HG03457 (cell line): Measurements from ENCODE around the gene BCO1.

Source experiments
- ATAC-seq: cut with Tn5 transposase; IDR thresholded peaks from one replicate; pipeline ENCODE4 v1.9.1; 2021; ENCODE audit warnings: moderate number of reproducible peaks; ENCODE audit not compliant: unreplicated experiment

The BCO1 gene

DNA sequence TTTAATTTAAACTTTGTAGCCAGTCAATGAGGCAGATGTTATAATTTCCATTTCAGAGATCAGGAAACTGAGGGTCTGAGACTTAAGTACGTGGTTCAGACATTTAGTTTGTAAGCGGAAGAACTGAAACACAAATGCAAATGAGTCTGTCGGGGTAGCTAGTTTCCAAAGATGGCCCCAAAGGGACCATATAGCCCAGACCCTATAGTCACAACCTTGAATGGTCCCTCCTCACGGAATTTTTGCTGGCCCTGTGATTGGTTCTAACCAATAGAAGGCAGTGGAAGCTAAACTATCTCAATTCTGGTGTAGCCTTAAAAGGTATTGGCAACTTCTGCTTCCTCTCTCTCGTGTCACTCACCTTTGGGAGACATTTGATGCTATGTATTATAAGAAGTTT lies 7.5 kb upstream of the BCO1 start:
- no peak for ATAC-seq

DNA sequence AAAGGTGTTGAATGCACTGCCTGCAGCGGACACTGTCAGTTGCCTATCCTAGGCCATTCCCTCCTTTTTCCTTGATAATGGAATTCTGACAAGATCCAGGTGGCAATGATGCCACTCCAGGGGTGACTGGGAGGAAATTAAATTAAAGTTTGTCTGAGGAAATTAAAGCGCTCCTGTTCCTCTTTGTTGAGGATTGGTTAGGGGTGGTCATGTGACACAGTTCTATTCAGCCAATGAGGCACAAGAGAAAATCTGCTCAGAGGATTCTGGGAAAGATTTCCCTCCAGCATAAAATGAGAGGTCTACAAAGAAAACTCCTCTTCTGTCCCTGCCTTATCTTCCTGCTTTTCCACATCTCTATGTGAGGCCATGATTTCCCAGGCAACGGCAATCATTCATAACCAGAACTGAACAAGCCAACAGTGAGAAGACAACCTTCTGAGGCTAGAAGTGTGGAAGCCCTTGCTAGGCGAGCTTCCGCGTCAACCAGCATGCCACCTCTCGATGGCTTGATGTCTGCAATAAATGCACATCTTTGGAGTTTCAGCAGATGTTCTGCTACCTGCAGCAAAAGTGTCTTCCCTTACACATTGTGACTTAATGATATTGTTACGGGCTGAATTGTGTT lies 5.6 kb upstream of the BCO1 start:
- ATAC-seq = no peak

DNA sequence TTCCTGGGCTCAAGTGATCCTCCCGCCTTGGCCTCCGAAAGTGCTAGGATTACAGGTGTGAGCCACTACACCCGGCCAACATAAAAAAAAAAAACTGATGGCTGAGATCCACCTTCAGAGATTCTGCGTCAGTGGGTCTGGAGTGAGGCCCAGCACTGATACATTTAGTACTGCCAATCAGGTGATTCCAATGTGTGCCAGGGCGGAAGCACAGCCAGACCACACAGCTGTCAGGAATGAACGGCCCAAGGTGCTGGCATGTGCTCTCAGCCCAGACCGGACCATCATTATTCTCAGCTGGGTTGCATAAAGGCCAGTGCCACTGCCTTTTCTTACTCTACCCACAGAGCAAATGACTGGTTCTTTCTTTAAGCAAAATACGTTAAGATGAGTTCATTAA lies 1.2 kb upstream of the BCO1 start:
- ATAC-seq = no peak

DNA sequence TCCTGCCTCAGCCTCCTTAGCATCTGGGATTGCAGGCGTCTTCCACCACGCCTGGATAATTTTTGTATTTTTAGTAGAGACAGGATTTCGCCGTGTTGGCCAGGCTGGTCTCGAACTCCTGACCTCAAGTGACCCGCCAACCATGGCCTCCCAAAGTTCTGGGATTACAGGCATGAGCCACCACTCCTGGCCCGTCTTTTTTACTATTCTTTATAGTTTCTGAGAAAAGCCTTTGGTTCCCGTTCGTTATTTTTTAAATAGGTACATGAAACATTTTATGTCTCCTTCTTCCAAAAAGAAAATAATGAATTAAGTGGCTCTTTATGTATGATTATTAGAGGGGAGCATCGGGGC lies 570 bp upstream of the BCO1 start:
- ATAC-seq = no peak

DNA sequence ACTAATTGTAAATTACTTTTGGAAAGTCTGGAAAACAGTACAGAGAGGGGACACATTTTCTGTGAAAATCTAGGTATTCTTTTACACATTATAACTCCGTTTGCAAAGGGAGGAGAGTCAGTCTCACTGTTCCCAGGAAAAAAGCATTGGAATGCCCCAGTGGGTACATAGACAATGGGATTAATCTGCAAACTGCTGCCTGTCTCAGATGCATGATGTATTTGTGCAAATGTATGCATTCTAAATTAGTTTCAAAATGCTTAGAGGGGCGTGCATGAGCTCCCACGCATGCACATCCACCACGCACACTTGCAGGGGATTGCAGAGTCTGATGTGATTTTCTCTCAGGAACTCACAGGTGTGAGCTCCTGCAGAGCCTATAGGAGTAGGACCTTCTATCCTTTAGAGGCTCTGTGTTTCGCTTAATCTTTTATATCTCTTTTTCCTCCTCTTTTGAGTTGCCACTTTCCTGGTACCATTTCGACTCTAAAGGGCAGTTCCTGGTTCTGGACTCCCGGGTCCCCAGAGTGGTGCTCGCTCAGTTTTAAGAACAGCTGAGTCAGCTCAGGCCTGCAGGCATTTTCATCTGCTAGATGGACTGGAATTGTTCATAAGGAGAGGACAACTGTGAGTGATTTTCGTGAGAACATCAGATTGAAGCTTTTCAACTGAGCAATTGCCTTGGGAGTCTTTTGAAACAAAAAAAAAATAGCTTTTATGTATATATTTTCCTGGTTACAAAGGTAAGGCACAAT lies 1.1 kb downstream of the BCO1 start:
- no peak for ATAC-seq

DNA sequence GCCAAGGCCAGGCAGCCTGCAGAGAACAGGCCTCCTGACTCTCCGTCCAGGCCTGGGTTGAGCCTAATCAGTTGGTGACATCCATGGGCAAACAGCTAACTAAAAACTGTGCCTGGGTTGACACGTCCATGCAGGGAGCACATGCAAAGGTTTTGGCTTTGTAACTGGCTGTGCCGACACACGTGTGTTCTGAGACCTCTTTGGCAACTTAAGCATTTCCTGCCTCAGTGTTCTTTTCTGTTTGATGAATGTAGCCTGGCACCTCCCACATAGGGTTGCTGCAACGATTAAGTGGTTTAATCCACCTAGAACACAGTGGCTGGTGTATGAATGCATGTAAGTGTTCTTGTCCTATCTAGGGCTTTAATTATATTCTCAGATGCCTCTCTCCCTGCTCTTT lies 3.2 kb downstream of the BCO1 start:
- no peak for ATAC-seq

DNA sequence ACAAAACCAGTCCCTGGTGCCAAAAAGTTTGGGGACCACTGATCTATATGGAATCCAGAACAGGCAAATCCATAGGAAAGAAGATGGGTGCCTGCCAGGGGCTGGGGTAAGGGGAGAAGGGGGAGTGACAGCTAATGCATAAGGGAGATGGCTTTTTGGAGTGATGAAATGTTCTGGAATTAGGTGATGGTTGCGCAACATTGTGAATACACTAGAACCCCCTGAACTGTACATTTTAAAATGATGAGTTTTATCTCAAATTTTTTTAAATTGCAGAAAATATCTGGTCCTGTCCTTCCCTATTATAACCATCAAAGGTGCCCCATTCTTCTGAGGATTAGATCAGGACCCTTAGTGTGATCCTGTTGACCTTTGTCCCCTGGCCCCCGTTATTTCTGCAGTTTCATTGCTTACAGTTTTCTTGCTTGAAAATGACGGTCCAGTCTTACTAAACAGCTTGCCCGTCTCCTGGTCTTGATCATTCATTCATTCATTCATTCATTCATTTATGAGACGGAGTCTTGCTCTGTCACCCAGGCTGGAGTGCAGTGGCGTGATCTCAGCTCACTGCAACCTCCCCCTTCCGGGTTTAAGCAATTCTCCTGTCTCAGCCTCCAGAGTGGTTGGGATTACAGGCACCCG lies 4.6 kb downstream of the BCO1 start:
- ATAC-seq = no peak

DNA sequence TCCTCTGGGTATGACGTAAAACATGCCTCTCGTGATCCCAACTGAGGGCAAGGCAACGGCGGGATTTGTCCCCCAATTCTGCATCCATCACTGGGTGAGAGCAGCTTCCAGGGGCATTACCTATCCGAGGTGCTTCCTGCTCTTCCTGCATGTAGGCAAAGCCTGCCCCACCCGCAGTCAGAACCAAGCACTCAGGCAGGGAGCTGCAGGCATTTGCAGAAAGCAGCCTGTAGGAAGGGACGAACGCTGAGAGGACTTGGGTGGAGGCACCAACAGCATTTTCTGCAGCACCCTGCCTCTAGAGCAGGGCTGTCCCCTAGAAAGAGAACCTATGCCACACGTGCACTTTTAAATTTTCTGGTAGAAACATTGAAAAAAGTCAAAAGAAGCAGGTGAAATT lies 5.5 kb downstream of the BCO1 start:
- ATAC-seq = no peak

DNA sequence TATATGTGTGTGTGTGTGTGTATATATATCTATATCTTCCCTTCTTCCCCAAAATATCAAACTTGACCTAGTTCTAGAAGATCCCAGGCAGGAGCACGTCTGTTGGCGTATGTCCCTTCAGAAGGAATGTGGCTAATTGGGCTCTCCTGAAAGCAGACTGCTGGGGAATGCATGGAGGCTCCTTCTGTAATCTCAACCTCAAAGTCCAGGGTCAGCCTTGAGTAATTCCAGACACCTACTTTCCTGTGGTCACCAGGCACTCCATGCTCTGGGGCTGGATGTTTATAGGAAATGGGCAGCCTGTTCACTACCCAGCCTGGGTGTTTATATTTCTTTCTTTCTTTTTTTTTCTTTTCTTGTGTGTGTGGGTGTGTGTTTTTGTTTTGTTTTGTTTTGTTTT lies 13.4 kb downstream of the BCO1 start:
- no peak for ATAC-seq

DNA sequence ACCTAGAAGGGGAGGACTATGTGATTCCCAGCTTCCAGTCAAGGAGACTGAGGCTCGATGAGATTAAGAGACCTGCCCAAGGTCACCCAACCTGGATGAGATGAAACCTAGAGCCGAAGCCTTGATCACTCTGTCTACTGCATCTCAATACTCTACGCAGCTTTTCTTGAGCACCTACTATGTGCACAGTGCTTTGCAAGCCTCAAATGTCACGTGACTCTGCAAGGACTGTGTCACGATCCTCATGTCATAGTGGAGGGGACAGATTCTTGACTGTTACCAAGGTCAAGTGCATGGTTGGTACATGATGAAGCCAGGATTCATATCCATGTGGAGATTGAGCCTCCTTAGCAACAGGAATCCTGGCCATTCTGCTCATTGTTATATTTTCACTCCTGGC lies 14.7 kb downstream of the BCO1 start:
- no peak for ATAC-seq

DNA sequence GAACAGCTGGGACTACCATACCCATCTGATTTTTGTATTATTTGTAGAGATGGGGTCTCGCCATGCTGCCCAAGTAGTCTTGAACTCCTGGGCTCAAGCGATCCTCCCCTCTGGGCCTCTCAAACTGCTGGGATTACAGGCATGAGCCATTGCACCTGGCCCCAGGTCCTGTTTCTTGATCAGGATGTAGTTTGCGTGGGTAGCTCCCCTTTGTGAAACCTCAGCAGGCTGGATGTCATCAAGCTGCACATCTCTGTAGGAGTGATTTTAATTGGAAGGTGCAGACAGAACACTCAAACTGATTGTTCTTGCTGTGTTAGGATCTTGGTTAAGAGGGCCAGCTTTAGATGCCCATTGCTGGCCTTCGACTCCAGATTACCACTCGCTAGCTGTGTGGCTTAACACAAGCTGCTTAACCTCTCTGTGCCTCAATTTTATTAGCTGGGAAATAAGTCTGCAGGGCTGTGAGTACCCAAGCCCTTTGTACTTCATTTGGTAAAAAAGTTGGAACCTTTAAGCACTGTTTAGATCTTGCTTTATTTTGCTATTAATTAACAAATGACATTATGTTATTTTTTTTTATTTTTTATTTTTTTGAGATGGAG lies 16.5 kb downstream of the BCO1 start:
- ATAC-seq = no peak

DNA sequence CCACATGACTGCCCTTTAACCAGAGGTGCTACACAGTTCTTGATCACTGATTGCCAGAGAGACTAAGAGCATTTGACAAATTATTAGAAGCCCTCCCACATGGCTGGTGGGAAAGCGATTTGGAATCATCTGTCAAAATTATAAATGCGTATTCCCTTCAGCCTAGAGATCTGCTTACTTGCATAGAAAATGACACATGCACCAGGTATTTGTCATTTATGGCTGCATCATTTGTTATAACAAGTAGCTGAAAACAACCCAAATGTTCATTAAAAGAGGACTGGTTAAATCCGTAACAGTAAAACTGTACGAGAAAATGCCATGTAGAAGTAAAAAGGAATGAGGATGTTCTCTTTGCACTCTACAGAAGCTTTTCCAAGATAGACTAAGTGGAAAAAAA lies 21.4 kb downstream of the BCO1 start:
- ATAC-seq = no peak

DNA sequence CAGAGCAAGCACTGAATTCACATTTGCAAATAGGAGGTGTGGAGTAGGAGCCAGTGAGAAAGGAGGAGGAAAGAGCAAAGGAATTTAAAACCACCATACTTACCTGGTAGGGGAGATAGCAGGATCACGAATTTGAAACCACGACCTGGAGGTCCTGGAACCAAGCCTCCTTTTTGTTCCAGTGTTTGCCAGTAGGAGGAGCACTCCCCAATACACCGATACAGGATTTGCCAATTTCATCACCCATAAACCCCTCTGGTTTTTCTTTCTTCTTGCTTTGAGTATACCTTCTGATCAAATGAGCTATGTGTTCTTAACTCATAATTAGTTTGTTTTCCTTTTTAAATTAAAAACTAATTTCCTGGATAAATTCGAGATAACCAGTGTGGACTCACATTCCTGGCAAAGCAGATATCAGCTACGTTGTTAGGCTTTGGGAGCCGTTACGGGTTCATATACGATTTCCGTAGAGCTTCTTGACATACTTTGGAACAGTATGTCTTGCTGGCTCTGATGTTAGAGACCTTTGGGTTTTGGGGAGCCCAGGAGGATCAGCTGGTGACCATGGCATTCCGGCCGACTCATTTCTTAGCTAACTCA lies 22.7 kb downstream of the BCO1 start:
- no peak for ATAC-seq

DNA sequence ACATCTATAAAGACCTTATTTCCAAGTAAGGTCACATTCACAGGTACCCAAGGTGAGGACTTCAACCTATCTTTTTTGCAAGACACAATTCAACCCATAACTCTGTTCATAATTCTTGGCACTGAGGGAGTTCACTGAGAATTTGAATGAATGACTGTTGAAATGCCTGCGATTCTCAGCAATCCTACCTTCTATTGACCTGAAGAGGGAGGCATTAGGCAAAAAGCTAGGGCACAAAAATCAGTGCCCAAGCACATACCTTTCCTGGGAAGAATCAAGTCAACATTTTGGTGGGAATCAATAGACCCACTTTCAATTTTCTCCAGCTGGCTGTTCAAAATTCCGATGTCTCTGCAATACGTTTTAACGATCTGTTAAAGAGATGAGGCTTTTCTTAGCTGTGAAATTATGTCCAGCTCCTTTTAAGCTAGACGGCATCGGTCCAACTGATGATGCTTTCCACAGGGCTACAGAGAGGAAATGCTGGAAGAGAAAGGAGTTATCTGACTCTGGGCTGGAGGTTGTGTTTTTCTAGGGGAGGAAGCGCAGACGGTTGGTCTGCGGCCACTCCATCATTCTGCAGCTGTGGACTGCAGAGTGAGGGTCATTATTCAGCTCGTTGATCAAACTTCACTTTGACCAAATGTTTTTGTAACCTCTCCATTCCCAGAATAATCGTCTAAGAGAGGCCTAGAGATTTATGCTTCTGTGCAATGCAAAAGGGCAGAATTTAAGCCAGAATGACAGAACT lies 25.2 kb downstream of the BCO1 start:
- ATAC-seq = no peak

DNA sequence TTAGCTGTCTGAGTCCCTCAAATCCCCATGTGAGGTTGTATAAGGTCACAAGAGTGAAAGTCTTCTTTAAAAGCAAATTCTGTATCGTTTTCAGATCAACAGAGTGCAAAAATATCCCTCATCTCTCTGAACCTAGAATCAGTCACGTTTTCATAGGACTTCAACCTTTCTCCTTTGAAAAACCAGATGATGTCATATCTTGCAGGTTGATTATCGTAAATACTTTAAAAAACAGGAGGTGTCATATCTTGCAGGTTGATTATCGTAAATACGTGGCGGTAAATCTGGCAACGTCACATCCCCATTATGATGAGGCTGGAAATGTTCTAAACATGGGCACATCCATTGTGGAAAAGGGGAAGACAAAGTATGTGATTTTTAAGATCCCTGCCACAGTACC lies 25.9 kb downstream of the BCO1 start:
- ATAC-seq = no peak

DNA sequence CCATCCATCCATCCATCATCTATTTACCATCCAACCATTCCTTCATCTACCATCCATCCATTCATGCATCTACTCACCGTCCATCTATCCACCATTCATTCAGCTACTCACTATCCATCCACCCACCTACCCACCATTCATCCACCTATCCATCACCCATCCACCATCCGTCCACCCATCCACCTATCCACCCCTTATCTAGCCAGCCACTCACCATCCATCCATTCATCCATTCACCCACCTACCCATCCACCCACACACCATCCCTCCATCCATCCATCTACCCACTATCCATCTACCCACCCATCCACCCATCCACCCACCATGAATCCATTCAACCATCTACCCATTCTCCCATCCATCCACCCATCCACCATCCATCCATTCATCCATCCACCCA lies 26.6 kb downstream of the BCO1 start:
- no peak for ATAC-seq

DNA sequence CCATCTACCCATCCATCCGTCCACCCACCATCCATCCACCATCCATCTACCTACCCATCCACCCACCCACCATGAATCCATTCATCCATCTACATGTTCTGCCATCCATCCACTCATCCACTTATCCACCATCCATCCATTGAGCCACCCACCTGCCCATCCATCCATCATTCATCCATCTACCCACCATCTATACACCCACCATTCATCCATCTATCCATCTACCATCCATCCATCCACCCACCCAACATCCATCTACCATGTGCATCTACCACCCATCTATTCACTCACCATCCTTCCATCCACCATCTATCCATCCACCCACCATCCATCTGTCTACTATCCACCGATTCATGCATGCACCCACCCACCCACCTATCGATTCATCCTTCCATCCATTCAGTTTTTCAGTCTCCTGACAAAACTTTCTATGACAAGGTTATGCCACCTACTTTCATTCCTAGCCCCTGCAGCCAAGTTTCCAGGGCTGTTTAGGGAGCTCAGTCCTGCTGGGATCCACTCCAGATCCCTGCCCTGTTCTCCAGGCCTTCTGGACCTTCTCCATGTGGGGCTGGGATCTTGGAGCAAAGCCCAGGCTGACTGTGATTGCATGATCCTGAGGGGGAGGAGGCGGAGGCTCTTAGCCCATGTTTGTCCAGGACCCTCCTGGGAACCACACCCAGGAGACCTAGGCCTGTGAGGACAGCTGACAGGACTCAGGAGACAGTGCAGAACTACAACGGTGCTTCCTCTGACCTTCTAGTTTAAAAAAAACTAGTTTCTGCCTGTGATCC lies 27.4 kb downstream of the BCO1 start:
- no peak for ATAC-seq

DNA sequence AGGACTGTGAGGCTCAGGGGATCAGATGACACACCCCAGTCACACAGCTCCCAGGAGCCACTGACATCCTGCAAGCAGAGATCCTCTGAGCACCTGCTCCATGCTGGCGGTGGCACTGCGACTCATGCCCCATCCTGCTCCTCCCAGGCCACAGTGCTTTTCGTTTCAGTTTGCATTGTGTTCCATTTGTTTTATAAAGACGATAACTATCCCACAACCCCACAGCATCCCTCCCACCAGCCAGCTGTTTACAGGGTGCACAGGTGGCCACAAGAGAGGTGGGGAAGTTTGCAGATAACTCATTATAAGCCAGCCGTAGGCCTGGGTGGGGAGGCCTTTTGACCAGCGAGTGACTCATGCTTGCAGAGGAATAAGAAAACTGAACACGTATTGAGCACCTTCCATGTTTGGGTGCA lies 28.2 kb downstream of the BCO1 start:
- ATAC-seq = peak; percentile 46

DNA sequence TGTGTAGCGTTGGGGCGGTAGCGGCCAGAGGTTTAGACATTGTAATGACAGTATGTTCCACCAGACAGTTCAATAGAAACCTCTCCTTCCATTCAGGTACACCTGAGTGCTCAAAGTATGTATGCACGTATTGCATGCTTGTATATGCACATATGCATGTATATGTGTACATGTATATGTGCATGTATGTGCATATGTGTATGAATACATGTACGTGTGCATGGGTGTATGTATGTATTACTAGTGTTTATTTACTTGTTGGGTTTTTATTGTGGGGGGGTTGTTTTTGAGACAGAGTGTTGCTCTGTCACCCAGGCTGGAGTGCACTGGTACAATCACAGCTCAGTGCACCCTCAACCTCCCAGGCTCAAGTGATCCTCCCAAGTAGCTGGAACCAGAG lies 30.0 kb downstream of the BCO1 start:
- ATAC-seq = no peak
